A673 (cell line): ENCODE data around the gene DDX5. TPM values are rescaled to one million over a fixed set of nuclear protein-coding genes. Genes with fewer than 3 reads are reported as not detected.

ENCODE experiments used
- BruUV-seq: library from RNA; stranded (reverse); fragments of 400-500 nt; replicated peaks from 2 replicates; lab custom pipeline; 2021; lab: Mats Ljungman, UMichigan
- CTCF ChIA-PET: fragments of 300-600 bp; sonication (Branson Sonifier 250); formaldehyde crosslinking; loops from one replicate; lab custom pipeline; 2022; ENCODE audit warnings: antibody characterized with exemption; lab: Charles Lee
- POLR2A ChIA-PET: fragments of 300-600 bp; sonication (Branson Sonifier 250); formaldehyde crosslinking; loops from one replicate; lab custom pipeline; 2022; ENCODE audit warnings: antibody characterized with exemption; ENCODE audit not compliant: low non-redundant PET; lab: Charles Lee
- DNase-seq: peaks from one replicate; pipeline ENCODE4 v3.0.0-alpha.2; 2015; ENCODE audit warnings: low spot score
- H3K27ac ChIP-seq: fragments of 200-600 bp; sonication (generic); 2 replicates; pipeline ENCODE4 v1.5.1; 2016; ENCODE audit warnings: mixed run types, low read depth, mild to moderate bottlenecking, mixed read lengths, antibody characterized with exemption, low read length; ENCODE audit not compliant: poor library complexity, severe bottlenecking
- H3K27me3 ChIP-seq: fragments of 200-600 bp; sonication (generic); replicated peaks from 2 replicates; pipeline ENCODE4 v1.6.1; 2017; ENCODE audit warnings: mixed run types, low read depth, mild to moderate bottlenecking, mixed read lengths, antibody characterized with exemption, low read length; ENCODE audit not compliant: insufficient read depth, poor library complexity
- H3K36me3 ChIP-seq: fragments of 200-600 bp; sonication (generic); 2 replicates; pipeline ENCODE4 v1.6.1; 2016; ENCODE audit warnings: mixed run types, mild to moderate bottlenecking, mixed read lengths, antibody characterized with exemption, low read length; ENCODE audit not compliant: insufficient read depth, poor library complexity, severe bottlenecking
- H3K4me1 ChIP-seq: fragments of 200-600 bp; sonication (generic); 2 replicates; pipeline ENCODE4 v1.6.1; 2017; ENCODE audit warnings: mixed run types, mild to moderate bottlenecking, mixed read lengths, antibody characterized with exemption, low read length; ENCODE audit not compliant: insufficient read depth, poor library complexity, severe bottlenecking
- H3K4me3 ChIP-seq: fragments of 200-600 bp; sonication (generic); 2 replicates; pipeline ENCODE4 v1.5.1; 2016; ENCODE audit warnings: low read depth, mixed run types, mild to moderate bottlenecking, mixed read lengths, low read length; ENCODE audit not compliant: poor library complexity, severe bottlenecking
- H3K9me3 ChIP-seq: fragments of 200-600 bp; sonication (generic); 2 replicates; pipeline ENCODE4 v1.6.1; 2016; ENCODE audit warnings: mixed run types, low read depth, mild to moderate bottlenecking, mixed read lengths, antibody characterized with exemption, low read length; ENCODE audit not compliant: poor library complexity, severe bottlenecking
- CTCF ChIP-seq: fragments of 300-800, 200-600 bp; sonication (generic); conservative IDR thresholded peaks from 2 replicates; pipeline ENCODE4 v1.5.1; 2017; ENCODE audit warnings: low read depth, mild to moderate bottlenecking, antibody characterized with exemption, low read length, moderate library complexity, mixed read lengths
- EZH2 ChIP-seq: fragments of 200-600 bp; sonication (generic); IDR thresholded peaks from 2 replicates; pipeline ENCODE4 v1.6.1; 2017; ENCODE audit warnings: borderline replicate concordance, low read depth, mild to moderate bottlenecking, mixed read lengths, antibody characterized with exemption, low read length; ENCODE audit not compliant: poor library complexity, severe bottlenecking
- intact Hi-C: fragments of 100-400 bp; cut with micrococcal nuclease; formaldehyde crosslinking; loops from one replicate; pipeline ENCODE4 v1.10.0; 2022; ENCODE audit not compliant: unreplicated experiment
- total RNA-seq: library from RNA; stranded (reverse); gene quantifications from 2 replicates; pipeline ENCODE4 v1.2.3, GENCODE V29; 2021

The DDX5 gene
- total RNA-seq, 1 experiment from 2014 or later = 911 TPM

- peaks cover 92% of the 10 kb centered on the region for H3K36me3 ChIP-seq
- no peak overlapping the region for H3K4me3 ChIP-seq
- intact Hi-C loops = no loop called here
- H3K27ac ChIP-seq = no peak overlapping the region
- H3K9me3 ChIP-seq = no peaks in the 10 kb centered on the region
- CTCF ChIA-PET = no interaction called here
- POLR2A ChIA-PET = no interaction called here
- BruUV-seq = no TSS peak
- H3K4me1 ChIP-seq = no peaks in the 10 kb centered on the region
- H3K27me3 ChIP-seq = no peaks in the 10 kb centered on the region
- DNase-seq = no peak
- TF ChIP-seq EZH2 = no peak
- TF ChIP-seq CTCF = no peak
Observed at GRCh38 chr17:64531955-64532371, 25.9 kb upstream of the DDX5 start.

- Histone ChIP-seq H3K9me3 (no peaks in the 10 kb centered on the region), H3K4me1 (no peaks in the 10 kb centered on the region), H3K27ac (no peak overlapping the region), H3K36me3 (peaks cover 100% of the 10 kb centered on the region), H3K4me3 (no peak overlapping the region), H3K27me3 (no peaks in the 10 kb centered on the region)
- POLR2A ChIA-PET = no interaction called here
- intact Hi-C loops = no loop called here
- TF ChIP-seq CTCF (no peak), EZH2 (no peak)
- BruUV-seq = no TSS peak
- CTCF ChIA-PET = no interaction called here
- DNase-seq = no peak
Observed at GRCh38 chr17:64529221-64529620, 23.1 kb upstream of the DDX5 start.

- H3K4me3 ChIP-seq = no peak overlapping the region
- POLR2A ChIA-PET = no interaction called here
- H3K9me3 ChIP-seq = no peaks in the 10 kb centered on the region
- no peak overlapping the region for H3K27ac ChIP-seq
- BruUV-seq = no TSS peak
- CTCF ChIA-PET = no interaction called here
- intact Hi-C loops = no loop called here
- no peaks in the 10 kb centered on the region for H3K27me3 ChIP-seq
- no peaks in the 10 kb centered on the region for H3K4me1 ChIP-seq
- TF ChIP-seq EZH2 (no peak), CTCF (no peak)
- no peak for DNase-seq
- peaks cover 100% of the 10 kb centered on the region for H3K36me3 ChIP-seq
Observed at GRCh38 chr17:64527914-64528313, 21.8 kb upstream of the DDX5 start.
